HG03139 (cell line): ENCODE measurements around the gene MEAK7.

Experiments
- ATAC-seq: cut with Tn5 transposase; IDR thresholded peaks from one replicate; pipeline ENCODE4 v1.9.1; 2021; ENCODE audit not compliant: unreplicated experiment

MEAK7 gene

GRCh38 chr16:84467709-84468108 lies 36.8 kb downstream of the MEAK7 start:
- no peak for ATAC-seq

- no peak for ATAC-seq
These were observed 37.2 kb downstream of the MEAK7 start for GRCh38 chr16:84467256-84467655.

- ATAC-seq: no peak
These were observed 37.8 kb downstream of the MEAK7 start for GRCh38 chr16:84466692-84467091.

- ATAC-seq: no peak
These were observed 39.3 kb downstream of the MEAK7 start for GRCh38 chr16:84465154-84465553.

- no peak for ATAC-seq
These were observed 40.3 kb downstream of the MEAK7 start for GRCh38 chr16:84464116-84464515.

GRCh38 chr16:84463221-84463620 lies 41.2 kb downstream of the MEAK7 start:
- ATAC-seq: no peak

GRCh38 chr16:84462296-84463210 lies 41.9 kb downstream of the MEAK7 start:
- ATAC-seq: no peak

- ATAC-seq: no peak
These were observed 42.8 kb downstream of the MEAK7 start for GRCh38 chr16:84461413-84462295.

- no peak for ATAC-seq
These were observed 43.4 kb downstream of the MEAK7 start for GRCh38 chr16:84461029-84461412.

- ATAC-seq: no peak
These were observed 43.9 kb downstream of the MEAK7 start for GRCh38 chr16:84460406-84461028.

GRCh38 chr16:84459941-84460405 lies 44.5 kb downstream of the MEAK7 start:
- ATAC-seq: no peak

- ATAC-seq: no peak
These were observed 44.9 kb downstream of the MEAK7 start for GRCh38 chr16:84459533-84459894.

GRCh38 chr16:84458606-84459532 lies 45.6 kb downstream of the MEAK7 start:
- ATAC-seq: no peak

- ATAC-seq: no peak
These were observed 49.4 kb downstream of the MEAK7 start for GRCh38 chr16:84455031-84455430.
